ENCODE data around the gene HELZ. TPM values are rescaled to one million over a fixed set of nuclear protein-coding genes. Genes with fewer than 3 reads are reported as not detected.

The HELZ gene
- total and polyA plus RNA-seq, 2 donors (not counting 1 experiment from before 2014, with no cell fraction given) = 10.4 to 97.8 TPM

DNA sequence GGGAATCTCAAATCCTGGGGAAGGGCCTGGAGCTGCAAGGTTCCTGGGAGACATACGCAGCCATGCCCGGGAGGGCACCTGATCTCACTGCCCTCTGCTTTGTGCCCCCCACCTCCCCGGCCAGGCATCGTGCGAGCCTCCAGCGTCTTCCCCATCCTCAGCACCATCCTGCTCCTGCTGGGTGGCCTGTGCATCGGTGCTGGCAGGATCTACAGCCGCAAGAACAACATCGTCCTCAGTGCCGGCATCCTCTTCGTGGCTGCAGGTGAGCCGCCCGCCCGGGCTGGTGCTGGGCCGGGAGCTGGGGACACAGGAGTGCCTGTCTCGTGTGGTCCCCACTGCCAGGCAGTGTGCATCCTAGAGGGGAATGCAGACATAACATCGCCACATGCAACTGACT lies 220.3 kb downstream of the HELZ start:
- Histone ChIP-seq H3K36me3 (replicated peaks in 1 of 2; ENCODE audit: control extremely low read depth in 1 of 2, control insufficient read depth in 1 of 2, extremely low read depth in 1 of 2, insufficient read depth in 2 of 2, low read length in 1 of 2) (no peaks in the 10 kb centered on the region), H3K79me2 (ENCODE audit: control insufficient read depth, insufficient read depth, low read length) (no peaks in the 10 kb centered on the region), H2AFZ (ENCODE audit: insufficient read depth, low read depth, low read length, poor library complexity, severe bottlenecking) (no peak overlapping the region), H3K4me1 (ENCODE audit: control insufficient read depth in 2 of 2, insufficient read depth in 2 of 2, low read length in 2 of 2) (no peaks in the 10 kb centered on the region), H4K20me1 (ENCODE audit: control insufficient read depth, insufficient read depth, low read length, poor library complexity, severe bottlenecking) (no peaks in the 10 kb centered on the region), H3K4me2 (replicated peaks; ENCODE audit: low read depth, low read length, poor library complexity, severe bottlenecking) (no peak overlapping the region), H3K9me3 (ENCODE audit: control extremely low read depth in 1 of 3, control insufficient read depth in 2 of 3, insufficient read depth in 1 of 3, low read length in 2 of 3) (no peaks in the 10 kb centered on the region), H3K4me3 (ENCODE audit: control extremely low read depth in 1 of 5, extremely low read depth in 1 of 5, insufficient read depth in 1 of 5, low read depth in 2 of 5, low read length in 4 of 5) (no peak overlapping the region), H3K9ac (ENCODE audit: low read length) (no peak overlapping the region), H3K27me3 (replicated peaks in 1 of 4; ENCODE audit: control extremely low read depth in 1 of 4, control insufficient read depth in 3 of 4, insufficient read depth in 4 of 4, low read length in 3 of 4) (no peaks in the 10 kb centered on the region), H3K27ac (ENCODE audit: low read length in 2 of 2) (no peak overlapping the region)
- POLR2A ChIA-PET = no interaction called here
- CTCF ChIA-PET = no interaction called here
- no peak for ATAC-seq (ENCODE audit: low read depth)
- Mint-ChIP-seq H3K27me3 (no peaks in the 10 kb centered on the region), H3K4me1 (no peaks in the 10 kb centered on the region), H3K27ac (no peak overlapping the region), H3K9me3 (ENCODE audit: insufficient read depth) (no peaks in the 10 kb centered on the region), H3K4me3 (no peak overlapping the region)
- no peak for TF ChIP-seq EZH2 (IDR thresholded peaks at IDR 0.05; ENCODE audit: borderline replicate concordance, insufficient read depth, low read depth, low read length, poor library complexity, severe bottlenecking)
- no peak for TF ChIP-seq CTCF (IDR thresholded peaks at IDR 0.05)
- 93% methylated on average over 17 of the region's 17 CpGs for WGBS (ENCODE audit: insufficient coverage)
- intact Hi-C loops (cut with micrococcal nuclease) = no loop called here
- no peak for DNase-seq

DNA sequence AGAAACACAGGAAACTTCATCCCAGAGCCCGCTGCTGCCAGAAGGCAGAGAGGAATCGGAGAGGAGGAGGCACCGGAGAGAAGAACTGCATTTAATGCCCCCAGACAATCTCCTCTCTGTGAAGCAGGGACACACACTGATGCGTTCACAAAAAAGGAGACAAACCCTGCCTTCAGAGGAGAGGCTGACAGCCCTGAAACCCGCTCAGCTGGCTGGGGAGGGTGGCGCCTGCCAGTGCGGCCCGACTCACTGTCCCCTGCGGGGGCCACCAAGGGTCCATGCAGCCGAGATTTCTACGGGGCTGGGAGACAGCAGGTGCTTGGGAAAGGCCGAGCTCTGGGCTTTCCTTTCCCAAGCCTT lies 222.6 kb downstream of the HELZ start:
- Histone ChIP-seq H3K4me1 (ENCODE audit: control insufficient read depth in 2 of 2, insufficient read depth in 2 of 2, low read length in 2 of 2) (no peaks in the 10 kb centered on the region), H3K9me3 (ENCODE audit: control extremely low read depth in 1 of 3, control insufficient read depth in 2 of 3, insufficient read depth in 1 of 3, low read length in 2 of 3) (no peaks in the 10 kb centered on the region), H3K27ac (ENCODE audit: low read length in 2 of 2) (no peak overlapping the region), H3K4me2 (replicated peaks; ENCODE audit: low read depth, low read length, poor library complexity, severe bottlenecking) (no peak overlapping the region), H3K27me3 (replicated peaks in 1 of 4; ENCODE audit: control extremely low read depth in 1 of 4, control insufficient read depth in 3 of 4, insufficient read depth in 4 of 4, low read length in 3 of 4) (no peaks in the 10 kb centered on the region), H3K36me3 (replicated peaks in 1 of 2; ENCODE audit: control extremely low read depth in 1 of 2, control insufficient read depth in 1 of 2, extremely low read depth in 1 of 2, insufficient read depth in 2 of 2, low read length in 1 of 2) (no peaks in the 10 kb centered on the region), H3K4me3 (ENCODE audit: control extremely low read depth in 1 of 5, extremely low read depth in 1 of 5, insufficient read depth in 1 of 5, low read depth in 2 of 5, low read length in 4 of 5) (no peak overlapping the region), H2AFZ (ENCODE audit: insufficient read depth, low read depth, low read length, poor library complexity, severe bottlenecking) (no peak overlapping the region), H3K79me2 (ENCODE audit: control insufficient read depth, insufficient read depth, low read length) (no peaks in the 10 kb centered on the region), H4K20me1 (ENCODE audit: control insufficient read depth, insufficient read depth, low read length, poor library complexity, severe bottlenecking) (no peaks in the 10 kb centered on the region), H3K9ac (ENCODE audit: low read length) (no peak overlapping the region)
- Mint-ChIP-seq H3K4me3 (no peak overlapping the region), H3K27ac (no peak overlapping the region), H3K4me1 (no peaks in the 10 kb centered on the region), H3K27me3 (no peaks in the 10 kb centered on the region), H3K9me3 (ENCODE audit: insufficient read depth) (no peaks in the 10 kb centered on the region)
- ATAC-seq (ENCODE audit: low read depth) (no peak), DNase-seq (no peak)
- CTCF ChIA-PET = no interaction called here
- WGBS (ENCODE audit: insufficient coverage) = 92% methylated on average over 12 of the region's 12 CpGs
- intact Hi-C loops (cut with micrococcal nuclease) = no loop called here
- POLR2A ChIA-PET = no interaction called here
- TF ChIP-seq EZH2 (IDR thresholded peaks at IDR 0.05; ENCODE audit: borderline replicate concordance, insufficient read depth, low read depth, low read length, poor library complexity, severe bottlenecking) (no peak), CTCF (IDR thresholded peaks at IDR 0.05) (no peak)

Measured in B cell (primary cell).